ENCODE results near the gene NT5DC3. TPM values are rescaled to one million over a fixed set of nuclear protein-coding genes. Genes with fewer than 3 reads are reported as not detected.

NT5DC3 gene
- total RNA-seq, 2 experiments from 2014 or later, result 6.0 to 6.4 TPM

DNA sequence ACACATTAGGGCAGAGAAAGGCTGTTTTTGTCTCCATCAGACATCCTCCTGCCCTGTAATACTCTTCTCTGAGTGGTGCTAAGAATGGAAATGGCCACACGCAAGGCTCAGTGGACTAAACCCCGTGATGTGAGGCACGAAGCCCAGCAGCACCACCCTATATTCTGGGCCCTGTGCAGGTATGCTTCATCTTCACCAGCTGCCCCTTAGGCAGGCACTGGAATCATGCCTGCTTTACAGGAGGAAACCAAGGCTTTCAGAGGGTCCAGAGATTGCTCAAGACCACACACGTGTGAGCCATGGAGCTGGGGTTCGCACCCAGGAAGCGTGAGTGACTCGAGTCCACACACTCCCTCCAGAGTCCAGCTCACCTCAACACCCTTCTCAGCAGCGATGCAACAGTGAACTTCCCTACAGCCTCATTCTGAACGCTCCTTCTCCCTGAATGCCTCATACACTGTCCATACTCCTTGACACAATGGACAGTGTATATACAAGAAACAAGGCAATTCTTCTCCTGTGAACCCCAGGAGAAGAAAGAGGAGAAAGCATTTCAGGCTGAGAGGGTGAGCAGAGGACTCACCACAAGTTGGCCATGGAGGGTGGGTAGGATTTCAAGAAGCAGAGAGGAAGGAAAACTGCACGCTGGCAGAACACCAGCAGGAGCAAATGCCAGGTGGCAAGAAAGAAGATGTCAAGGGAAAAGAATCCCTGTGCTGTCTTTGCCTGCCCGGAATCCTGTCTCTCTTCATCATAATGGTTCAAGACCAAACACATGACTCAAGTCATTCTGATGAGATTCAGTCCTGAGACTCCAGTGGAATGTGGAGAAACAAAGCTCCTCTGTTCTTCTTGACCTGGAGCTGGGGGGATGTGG, 39.1 kb downstream of the NT5DC3 start:
- DNase-seq, result no peak
- Mint-ChIP-seq H3K36me3 (ENCODE audit: low read depth) (peaks cover 28% of the 10 kb centered on the region), H3K4me1 (ENCODE audit: low read depth) (no peaks in the 10 kb centered on the region), H3K27me3 (ENCODE audit: low read depth) (no peaks in the 10 kb centered on the region), H3K4me3 (no peak overlapping the region), H3K9me3 (no peaks in the 10 kb centered on the region), H3K27ac (no peak overlapping the region)
- intact Hi-C loops (cut with micrococcal nuclease), result no loop called here
- CTCF ChIA-PET, result no interaction called here

DNA sequence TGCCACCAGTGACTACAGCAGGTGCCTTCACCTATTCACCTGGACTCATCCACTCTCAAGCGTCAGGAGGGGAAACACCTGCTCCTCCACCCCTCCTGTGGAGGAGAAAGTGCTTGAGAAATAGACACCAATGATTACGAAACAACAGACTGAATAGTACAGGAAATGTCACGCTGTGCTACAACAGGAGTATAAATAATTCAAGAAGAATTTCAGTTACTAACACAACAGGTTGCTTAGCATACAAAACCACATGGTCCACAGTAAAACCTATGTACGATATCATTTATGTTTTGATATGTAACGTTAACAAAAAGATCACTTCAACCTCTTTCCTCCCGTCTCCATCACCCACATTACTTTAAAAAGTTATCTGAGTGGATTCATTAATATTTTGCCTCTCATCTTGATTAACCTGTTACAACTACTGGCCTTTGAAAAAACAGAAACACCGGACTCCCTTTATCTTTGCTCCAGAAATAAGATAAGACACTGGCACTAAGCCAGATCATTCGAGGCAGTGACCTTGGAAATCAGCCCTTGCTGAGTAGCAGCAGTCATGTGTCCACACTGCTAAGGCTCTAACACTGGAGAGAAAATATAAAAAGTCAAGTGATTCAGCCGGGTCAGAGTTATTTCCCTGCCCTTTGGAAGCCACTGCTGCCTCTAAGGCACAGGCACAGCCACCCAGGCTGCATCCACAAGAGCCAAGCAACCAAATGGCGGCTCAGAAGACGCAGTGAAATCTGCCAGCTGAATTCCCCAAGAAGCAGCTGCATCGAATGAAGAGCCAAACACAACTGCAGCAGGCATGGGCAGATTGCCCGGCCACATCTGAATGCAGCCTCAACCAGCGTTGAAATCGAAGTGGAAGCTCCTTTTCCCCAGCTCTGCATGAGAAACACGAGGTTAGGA, 40.9 kb downstream of the NT5DC3 start:
- Mint-ChIP-seq H3K4me1 (ENCODE audit: low read depth) (no peaks in the 10 kb centered on the region), H3K27me3 (ENCODE audit: low read depth) (no peaks in the 10 kb centered on the region), H3K36me3 (ENCODE audit: low read depth) (peaks cover 28% of the 10 kb centered on the region), H3K4me3 (no peak overlapping the region), H3K27ac (no peak overlapping the region), H3K9me3 (no peaks in the 10 kb centered on the region)
- intact Hi-C loops (cut with micrococcal nuclease), result no loop called here
- DNase-seq, result no peak
- CTCF ChIA-PET, result no interaction called here

DNA sequence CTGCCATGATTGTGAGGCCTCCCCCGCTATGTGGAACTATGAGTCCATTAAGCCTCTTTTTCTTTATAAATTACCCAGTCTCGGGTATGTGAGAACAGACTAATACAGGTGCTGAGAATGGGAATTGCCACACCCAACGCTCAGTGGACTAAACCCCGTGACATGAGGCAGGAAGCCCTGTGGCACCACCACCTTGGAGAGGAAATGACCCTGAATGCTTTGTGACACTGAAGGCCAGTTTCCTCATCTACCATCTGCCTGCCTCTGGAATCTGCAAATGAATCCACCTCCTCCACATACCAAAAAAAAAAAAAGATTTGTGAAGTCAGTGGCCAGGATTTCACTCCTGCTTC, 41.6 kb downstream of the NT5DC3 start:
- H3K4me3 Mint-ChIP-seq, result no peak overlapping the region
- intact Hi-C loops (cut with micrococcal nuclease), result no loop called here

DNA sequence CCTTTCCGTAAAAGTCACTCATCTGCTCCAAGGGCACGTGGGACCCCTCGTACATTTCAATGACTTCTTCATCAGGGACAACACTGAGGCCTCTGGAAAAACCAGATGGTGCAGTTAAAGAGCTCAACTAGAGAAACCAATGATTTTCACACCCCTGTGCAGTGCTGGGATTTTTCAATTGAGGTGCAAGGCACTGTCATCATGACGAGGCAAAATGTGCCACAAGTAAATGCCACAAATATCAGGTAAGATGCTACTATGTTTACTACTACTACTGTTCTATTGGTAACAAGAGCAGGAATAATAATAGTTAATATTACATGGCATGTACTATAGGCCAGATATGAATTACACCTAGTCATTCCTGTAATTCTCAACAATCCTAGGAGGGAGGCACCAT, 42.4 kb downstream of the NT5DC3 start:
- intact Hi-C loops (cut with micrococcal nuclease), result no loop called here
- CTCF ChIA-PET, result no interaction called here
- no peaks in the 10 kb centered on the region for H3K9me3 Mint-ChIP-seq
- DNase-seq, result no peak
- H3K27ac Mint-ChIP-seq, result no peak overlapping the region
- no peaks in the 10 kb centered on the region for H3K27me3 Mint-ChIP-seq (ENCODE audit: low read depth)
- H3K36me3 Mint-ChIP-seq (ENCODE audit: low read depth), result peaks cover 27% of the 10 kb centered on the region
- H3K4me1 Mint-ChIP-seq (ENCODE audit: low read depth), result no peaks in the 10 kb centered on the region
- H3K4me3 Mint-ChIP-seq, result no peak overlapping the region

More for the DNA sequence above, 41.6 kb downstream of the NT5DC3 start:
- Mint-ChIP-seq H3K36me3 (ENCODE audit: low read depth) (peaks cover 27% of the 10 kb centered on the region), H3K4me1 (ENCODE audit: low read depth) (no peaks in the 10 kb centered on the region), H3K27me3 (ENCODE audit: low read depth) (no peaks in the 10 kb centered on the region), H3K27ac (no peak overlapping the region), H3K9me3 (no peaks in the 10 kb centered on the region)
- no peak for DNase-seq
- CTCF ChIA-PET, result no interaction called here

DNA sequence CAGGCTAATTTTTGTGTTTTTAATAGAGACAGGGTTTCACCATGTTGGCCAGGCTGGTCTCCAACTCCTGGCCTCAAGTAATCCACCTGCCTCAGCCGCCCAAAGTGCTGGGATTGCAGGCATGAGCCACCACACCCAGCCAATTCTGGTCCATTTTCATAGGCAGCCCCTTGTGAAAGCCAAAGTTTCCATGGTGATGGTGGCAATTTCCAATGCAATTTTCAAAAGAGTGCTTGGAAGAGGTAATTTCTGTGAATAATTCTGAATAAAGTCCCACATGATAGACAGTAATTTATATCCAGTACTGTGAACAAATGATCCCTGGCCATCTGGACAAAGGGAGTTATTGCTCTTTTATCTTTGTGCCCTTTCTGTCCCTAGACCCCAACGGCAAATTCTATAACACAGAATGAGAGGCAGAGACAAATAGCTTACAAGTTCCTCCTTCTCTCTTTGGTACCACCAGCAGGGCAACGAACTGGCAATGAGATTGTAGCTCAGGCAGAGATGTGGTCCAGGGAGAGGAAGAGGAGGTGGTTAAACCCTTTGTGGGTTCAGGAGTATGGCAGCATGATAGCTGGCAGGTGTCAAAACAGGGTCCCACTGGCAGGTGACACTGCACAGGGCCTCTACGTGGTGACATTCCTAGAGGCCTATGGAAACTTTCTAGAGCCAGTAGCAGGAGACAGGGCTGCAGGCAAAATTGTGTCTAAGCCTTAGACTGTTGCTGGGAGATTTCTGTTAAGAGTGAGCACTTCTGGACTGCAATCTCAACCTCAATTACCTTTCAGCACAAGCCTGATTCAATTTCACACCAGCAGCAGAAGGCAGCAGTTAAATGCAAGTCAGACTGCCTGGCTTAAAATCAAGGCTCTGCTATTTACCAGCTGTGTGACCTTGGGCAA, 46.5 kb downstream of the NT5DC3 start:
- CTCF ChIA-PET, result no interaction called here

DNA sequence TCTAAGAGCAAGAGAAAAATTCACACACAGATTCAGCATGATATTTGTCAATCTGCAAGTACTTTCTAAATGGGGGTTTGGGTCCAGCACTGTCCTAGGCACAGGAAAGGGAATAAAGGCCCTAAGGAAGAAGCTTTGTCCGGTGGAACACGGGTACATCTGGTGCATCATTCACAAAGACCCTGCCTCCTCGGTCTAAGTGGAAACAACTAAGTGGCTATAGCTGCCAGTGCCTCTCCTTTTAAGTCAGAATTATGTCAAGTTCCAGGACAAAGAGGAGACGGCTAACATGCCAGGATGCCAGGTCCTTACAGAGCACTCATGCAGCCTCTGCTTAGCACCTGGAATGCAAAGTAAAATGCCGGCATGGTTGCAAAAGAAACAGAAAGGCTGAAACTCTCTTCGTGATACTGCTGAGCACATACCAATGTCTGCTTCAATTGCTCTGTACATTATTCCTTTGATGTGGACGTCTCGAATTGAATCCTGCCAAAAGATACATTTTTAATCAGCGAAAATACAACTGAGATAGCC, 47.5 kb downstream of the NT5DC3 start:
- Mint-ChIP-seq H3K27me3 (ENCODE audit: low read depth) (no peaks in the 10 kb centered on the region), H3K27ac (no peak overlapping the region), H3K36me3 (ENCODE audit: low read depth) (peaks cover 28% of the 10 kb centered on the region), H3K4me1 (ENCODE audit: low read depth) (no peaks in the 10 kb centered on the region), H3K4me3 (no peak overlapping the region), H3K9me3 (no peaks in the 10 kb centered on the region)
- intact Hi-C loops (cut with micrococcal nuclease), result no loop called here
- no peak for DNase-seq
- CTCF ChIA-PET, result no interaction called here

More for the DNA sequence above, 46.5 kb downstream of the NT5DC3 start:
- intact Hi-C loops (cut with micrococcal nuclease), result no loop called here
- Mint-ChIP-seq H3K4me3 (no peak overlapping the region), H3K4me1 (ENCODE audit: low read depth) (no peaks in the 10 kb centered on the region), H3K36me3 (ENCODE audit: low read depth) (peaks cover 31% of the 10 kb centered on the region), H3K27ac (no peak overlapping the region), H3K27me3 (ENCODE audit: low read depth) (no peaks in the 10 kb centered on the region), H3K9me3 (no peaks in the 10 kb centered on the region)
- no peak for DNase-seq

DNA sequence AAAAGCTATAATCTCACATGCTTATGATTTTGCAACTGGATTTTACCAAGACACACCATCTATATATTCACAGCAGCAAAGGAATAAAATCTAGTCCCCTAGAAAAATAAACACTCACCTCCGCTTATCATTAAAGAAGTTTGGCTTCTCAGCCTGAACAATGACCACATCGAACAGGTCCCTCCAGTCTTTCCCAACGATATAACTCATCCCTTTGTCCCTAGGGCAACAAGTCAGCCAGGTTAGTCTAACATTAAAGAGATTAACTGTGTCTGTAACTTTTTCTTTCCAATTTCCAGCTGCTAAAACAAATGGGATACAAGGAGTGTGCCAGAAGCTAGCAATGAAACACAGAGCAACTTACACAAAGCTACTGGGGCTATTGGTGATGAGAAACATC, 48.0 kb downstream of the NT5DC3 start:
- no peak for DNase-seq
- no peaks in the 10 kb centered on the region for H3K9me3 Mint-ChIP-seq
- no peaks in the 10 kb centered on the region for H3K27me3 Mint-ChIP-seq (ENCODE audit: low read depth)
- H3K4me3 Mint-ChIP-seq, result no peak overlapping the region
- intact Hi-C loops (cut with micrococcal nuclease), result no loop called here
- no peak overlapping the region for H3K27ac Mint-ChIP-seq
- peaks cover 25% of the 10 kb centered on the region for H3K36me3 Mint-ChIP-seq (ENCODE audit: low read depth)
- H3K4me1 Mint-ChIP-seq (ENCODE audit: low read depth), result no peaks in the 10 kb centered on the region
- CTCF ChIA-PET, result no interaction called here

DNA sequence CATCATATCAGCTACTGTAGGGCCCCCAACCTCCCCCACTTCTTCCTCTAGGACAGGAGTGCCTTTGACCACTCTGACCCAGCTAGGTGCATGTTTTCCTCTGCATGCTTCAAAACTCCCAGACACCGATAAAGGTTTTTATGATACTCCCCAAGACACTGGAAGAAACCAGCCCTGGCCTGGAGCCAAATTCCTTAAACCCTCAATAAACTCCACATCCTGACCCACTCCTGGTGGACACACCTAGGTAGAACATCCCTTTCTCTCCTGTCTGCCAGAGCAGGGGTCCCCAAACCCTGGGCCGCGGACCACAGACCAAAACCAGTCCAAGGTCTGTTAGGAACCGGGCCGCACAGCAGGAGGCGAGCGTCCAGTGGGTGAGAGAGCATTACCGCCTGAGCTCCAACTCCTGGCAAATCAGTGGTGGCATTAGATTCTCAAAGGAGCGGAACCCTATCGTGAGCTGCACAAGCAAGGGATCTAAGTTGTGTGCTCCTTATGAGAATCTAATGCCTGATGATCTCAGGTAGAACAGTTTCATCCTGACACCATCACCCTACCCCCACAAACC, 49.6 kb downstream of the NT5DC3 start:
- Mint-ChIP-seq H3K4me3 (no peak overlapping the region), H3K27ac (no peak overlapping the region), H3K9me3 (no peaks in the 10 kb centered on the region), H3K36me3 (ENCODE audit: low read depth) (peaks cover 18% of the 10 kb centered on the region), H3K27me3 (ENCODE audit: low read depth) (no peaks in the 10 kb centered on the region), H3K4me1 (ENCODE audit: low read depth) (no peaks in the 10 kb centered on the region)
- CTCF ChIA-PET, result no interaction called here
- intact Hi-C loops (cut with micrococcal nuclease), result no loop called here
- DNase-seq, result no peak

DNA sequence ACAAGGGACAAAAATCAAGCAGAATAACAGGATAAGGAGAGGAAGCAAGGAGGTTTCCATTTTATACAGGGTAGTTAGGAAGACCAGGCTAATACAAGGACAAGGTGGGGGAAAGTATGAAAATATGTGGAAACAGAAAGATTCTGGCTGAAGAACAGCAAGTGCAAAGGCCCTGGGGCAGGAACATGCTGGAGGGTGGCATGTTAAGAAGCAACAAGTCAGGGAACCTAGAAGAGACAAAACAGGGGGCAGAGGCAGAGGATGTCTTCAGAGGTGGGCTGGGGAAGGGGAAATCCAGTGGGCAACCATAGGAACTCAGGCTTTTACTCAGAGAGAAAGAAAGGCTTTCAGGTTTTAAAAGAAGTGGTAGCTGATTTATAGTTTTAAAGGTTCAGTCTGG, 54.8 kb downstream of the NT5DC3 start:
- CTCF ChIA-PET, result no interaction called here
- Mint-ChIP-seq H3K4me1 (ENCODE audit: low read depth) (no peaks in the 10 kb centered on the region), H3K9me3 (no peaks in the 10 kb centered on the region), H3K4me3 (no peak overlapping the region), H3K27ac (no peak overlapping the region), H3K36me3 (ENCODE audit: low read depth) (peaks cover 20% of the 10 kb centered on the region), H3K27me3 (ENCODE audit: low read depth) (no peaks in the 10 kb centered on the region)
- DNase-seq, result no peak
- intact Hi-C loops (cut with micrococcal nuclease), result no loop called here

DNA sequence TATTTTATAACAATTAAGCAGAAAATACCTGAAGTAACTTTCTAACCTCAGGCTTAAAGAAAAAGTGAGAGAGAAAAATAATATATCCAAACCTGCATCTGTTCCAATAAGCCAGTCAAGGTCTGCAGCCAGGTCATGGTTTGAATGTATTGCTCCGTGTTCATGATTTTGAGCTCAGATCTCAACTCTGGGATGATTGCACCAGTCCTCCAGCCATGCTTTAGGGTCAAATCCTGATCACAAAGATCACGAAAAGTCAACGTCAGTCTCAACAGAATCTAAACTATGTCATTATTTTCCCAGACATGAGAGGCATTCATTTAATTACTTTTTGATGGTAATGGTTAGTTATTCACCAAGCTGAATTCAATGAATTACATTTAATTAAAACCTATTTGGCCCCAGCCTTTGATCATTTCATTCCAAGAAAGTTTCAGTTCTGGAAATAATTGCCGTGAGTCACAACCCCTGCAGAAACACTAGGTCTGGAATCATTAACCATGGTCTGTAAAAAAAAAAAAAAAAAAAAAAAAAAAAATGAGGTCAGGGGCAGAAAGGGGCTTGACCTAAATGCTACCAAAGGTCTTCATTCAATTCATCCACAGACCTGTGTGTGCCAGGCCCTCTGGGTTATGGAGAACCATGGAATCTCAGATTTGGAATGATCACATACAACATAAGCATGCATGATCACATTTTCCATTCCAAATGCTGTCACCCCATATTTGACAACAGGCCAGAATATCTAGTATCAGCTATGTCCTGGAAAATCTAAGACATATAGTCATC, 55.6 kb downstream of the NT5DC3 start:
- Mint-ChIP-seq H3K4me3 (no peak overlapping the region), H3K36me3 (ENCODE audit: low read depth) (peaks cover 21% of the 10 kb centered on the region), H3K27me3 (ENCODE audit: low read depth) (no peaks in the 10 kb centered on the region), H3K27ac (no peak overlapping the region), H3K4me1 (ENCODE audit: low read depth) (no peaks in the 10 kb centered on the region), H3K9me3 (no peaks in the 10 kb centered on the region)
- CTCF ChIA-PET, result no interaction called here
- intact Hi-C loops (cut with micrococcal nuclease), result no loop called here
- DNase-seq, result no peak
